GM12891 (cell line): ENCODE results near the gene OAS2.

Source experiments
- PAX5 ChIP-seq: IDR thresholded peaks from 2 replicates; pipeline ENCODE4 v1.6.1; 2011; ENCODE audit warnings: low read length, moderate library complexity, mild to moderate bottlenecking; ENCODE audit not compliant: insufficient read depth, severe bottlenecking
- POLR2A ChIP-seq: IDR thresholded peaks from 2 replicates; pipeline ENCODE4 v1.6.1; 2011; ENCODE audit warnings: low read depth, low read length, control low read depth
- POLR2AphosphoS5 ChIP-seq: IDR thresholded peaks from 2 replicates; pipeline ENCODE4 v1.6.1; 2011; ENCODE audit warnings: low read depth, low read length, control low read depth
- POU2F2 ChIP-seq: IDR thresholded peaks from 2 replicates; pipeline ENCODE4 v1.6.1; 2011; ENCODE audit warnings: low read depth, mild to moderate bottlenecking, control low read depth, low read length, moderate library complexity
- SPI1 ChIP-seq: IDR thresholded peaks from 2 replicates; pipeline ENCODE4 v1.6.1; 2011; ENCODE audit warnings: low read depth, low read length, control low read depth
- TAF1 ChIP-seq: IDR thresholded peaks from 2 replicates; pipeline ENCODE4 v1.6.1; 2011; ENCODE audit warnings: low read depth, low read length, control low read depth

- TF ChIP-seq POLR2AphosphoS5 = no peak
- TF ChIP-seq POLR2A = no peak
- TF ChIP-seq POU2F2 = no peak
- TF ChIP-seq SPI1 = no peak
- TF ChIP-seq TAF1 = no peak
- TF ChIP-seq PAX5 = no peak
These were observed 11.5 kb downstream of the OAS2 start for GRCh38 chr12:112989806-112990205.
